HG02623 (cell line): Measurements from ENCODE around the gene NSG2.
"Not testable (repeated sequence)": the region's sequence is repeated elsewhere in the genome, so short reads cannot be mapped to it uniquely, and the experiment has no call there.

Experiments used
- ATAC-seq: cut with Tn5 transposase; IDR thresholded peaks from one replicate; pipeline ENCODE4 v1.9.1; 2021; ENCODE audit warnings: moderate library complexity; ENCODE audit not compliant: unreplicated experiment

The NSG2 gene

DNA sequence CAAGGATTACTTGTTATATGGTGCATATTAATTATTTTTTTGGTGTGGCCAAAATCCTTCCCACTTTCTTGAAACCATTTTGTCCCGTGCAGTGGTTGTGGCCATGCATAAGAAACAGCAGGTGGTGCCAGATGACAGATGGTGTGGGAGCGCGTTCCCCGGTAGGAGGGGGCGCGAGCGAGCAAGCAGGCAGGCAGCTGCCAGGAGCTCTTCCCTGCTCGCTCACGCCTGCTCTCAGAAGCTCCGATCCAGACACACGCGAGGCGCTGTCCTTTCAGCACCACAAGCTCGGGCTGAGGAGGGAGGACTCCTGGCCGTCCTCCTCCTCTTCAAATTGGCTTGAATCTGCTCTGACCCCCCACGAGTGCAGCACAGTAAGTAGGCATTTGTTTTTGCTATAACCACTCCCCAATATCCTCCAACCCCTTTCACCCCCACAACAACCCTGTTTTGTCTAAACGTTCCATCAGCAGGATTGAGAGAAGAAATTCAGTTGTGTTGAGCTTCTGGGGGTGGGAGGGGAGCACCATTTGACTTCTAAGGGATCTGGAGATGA is at the start of gene NSG2:
Gene NSG2, plus strand, starts transcription at position 237 of the 556 bp plus-strand sequence. CDS start 1,050 bp downstream, outside the sequence.
- ATAC-seq = peak; percentile 87

- no peak for ATAC-seq
Observed at GRCh38 chr5:173997331-173997730, 48.2 kb upstream of the NSG2 start.

DNA sequence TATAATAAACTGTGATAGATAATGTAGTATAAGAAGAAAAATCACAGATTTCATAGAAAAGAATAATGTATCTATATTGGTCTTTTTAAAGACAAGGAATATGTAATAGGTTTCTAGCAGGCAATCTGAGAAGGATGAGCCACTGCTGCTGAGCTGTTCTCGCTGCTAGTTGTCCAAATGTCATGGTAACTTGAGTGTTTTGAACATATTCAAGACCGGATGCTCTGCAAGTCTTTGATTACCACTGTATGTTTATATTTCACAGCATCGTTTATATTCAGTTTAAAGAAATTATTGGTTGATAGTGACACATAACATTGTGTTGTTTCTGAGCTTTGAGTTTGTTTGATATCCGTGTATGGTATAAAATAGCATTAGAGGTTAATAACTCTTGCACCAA is 47.0 kb upstream of the NSG2 start:
- no peak for ATAC-seq

DNA sequence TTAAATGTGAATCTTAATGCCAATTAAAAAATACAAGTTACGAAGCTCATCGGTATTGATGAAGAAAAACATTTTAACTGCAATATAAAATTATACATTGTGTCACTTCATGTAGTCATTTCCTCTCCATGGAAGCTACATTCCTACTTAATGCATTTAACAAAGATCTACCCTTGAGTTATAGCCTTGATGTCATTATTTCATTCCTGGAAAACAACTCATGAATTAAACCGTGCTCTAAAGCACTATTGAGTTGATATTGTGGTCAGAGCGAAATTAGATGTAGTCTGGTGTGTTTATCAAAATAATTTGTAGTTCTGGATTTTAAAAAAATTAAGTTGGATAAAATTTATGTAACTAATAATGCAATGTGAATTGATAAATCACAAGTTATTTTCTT is 45.4 kb upstream of the NSG2 start:
- no peak for ATAC-seq

- no peak for ATAC-seq
Observed at GRCh38 chr5:174003795-174004194, 41.7 kb upstream of the NSG2 start.

- no peak for ATAC-seq
Observed at GRCh38 chr5:174008922-174009321, 36.6 kb upstream of the NSG2 start.

GRCh38 chr5:174010365-174010764 is 35.1 kb upstream of the NSG2 start:
- ATAC-seq = no peak

DNA sequence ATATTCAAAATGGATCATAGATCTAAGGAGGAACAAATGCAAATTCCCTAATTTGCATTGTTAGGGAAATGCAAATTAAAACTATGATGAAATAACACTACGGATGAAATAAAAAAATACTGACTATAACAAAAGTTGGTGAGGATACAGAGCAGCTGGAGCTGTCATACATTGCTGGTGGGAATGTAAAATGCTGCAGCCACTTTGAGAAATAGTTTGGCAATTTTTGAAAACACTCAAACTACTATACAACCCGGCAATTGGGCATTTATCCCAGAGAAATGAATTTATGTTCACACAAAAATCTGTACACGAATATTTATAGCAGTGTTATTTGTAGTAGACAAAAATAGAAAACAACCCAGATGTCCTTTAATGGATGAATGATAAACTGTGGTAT is 34.1 kb upstream of the NSG2 start:
- ATAC-seq = no peak

- ATAC-seq = not testable (repeated sequence)
Observed at GRCh38 chr5:174020069-174020927, 25.2 kb upstream of the NSG2 start.

GRCh38 chr5:174020928-174021304 is 24.6 kb upstream of the NSG2 start:
- no peak for ATAC-seq

DNA sequence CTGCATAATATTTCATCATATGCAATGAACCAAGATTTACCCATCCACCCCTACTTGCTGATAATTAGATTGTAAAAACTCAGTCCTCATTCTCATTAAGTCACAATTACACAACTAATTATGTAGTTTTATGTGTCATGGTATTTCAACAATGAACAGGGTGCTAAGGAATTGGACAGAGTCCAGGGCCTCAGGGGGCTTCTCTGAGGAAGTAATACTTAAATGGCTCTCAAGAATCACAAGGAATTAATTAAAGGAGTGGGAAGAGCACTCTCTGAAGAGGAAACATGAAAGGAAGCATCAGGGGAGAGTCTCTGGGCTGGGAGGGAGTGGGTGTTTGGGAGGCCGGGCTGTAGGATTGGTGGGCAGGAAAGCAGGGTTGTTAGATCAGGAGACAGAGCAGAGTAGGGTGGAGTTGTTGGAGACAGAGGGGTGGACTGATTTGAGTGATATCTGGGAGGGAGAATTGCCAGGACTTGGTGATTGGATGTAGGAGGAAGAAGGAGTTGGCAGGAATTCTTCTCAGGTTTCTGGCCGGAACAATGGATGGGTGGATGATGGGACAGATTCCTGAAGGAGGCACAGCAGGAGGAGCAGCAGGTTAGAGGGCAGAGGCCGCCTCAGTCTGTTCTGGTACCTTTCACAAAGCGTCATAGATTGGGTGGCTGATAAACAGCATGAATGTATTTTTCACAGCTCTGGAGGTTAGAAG is 23.0 kb upstream of the NSG2 start:
- ATAC-seq = no peak

GRCh38 chr5:174030286-174030685 is 15.2 kb upstream of the NSG2 start:
- ATAC-seq = no peak

DNA sequence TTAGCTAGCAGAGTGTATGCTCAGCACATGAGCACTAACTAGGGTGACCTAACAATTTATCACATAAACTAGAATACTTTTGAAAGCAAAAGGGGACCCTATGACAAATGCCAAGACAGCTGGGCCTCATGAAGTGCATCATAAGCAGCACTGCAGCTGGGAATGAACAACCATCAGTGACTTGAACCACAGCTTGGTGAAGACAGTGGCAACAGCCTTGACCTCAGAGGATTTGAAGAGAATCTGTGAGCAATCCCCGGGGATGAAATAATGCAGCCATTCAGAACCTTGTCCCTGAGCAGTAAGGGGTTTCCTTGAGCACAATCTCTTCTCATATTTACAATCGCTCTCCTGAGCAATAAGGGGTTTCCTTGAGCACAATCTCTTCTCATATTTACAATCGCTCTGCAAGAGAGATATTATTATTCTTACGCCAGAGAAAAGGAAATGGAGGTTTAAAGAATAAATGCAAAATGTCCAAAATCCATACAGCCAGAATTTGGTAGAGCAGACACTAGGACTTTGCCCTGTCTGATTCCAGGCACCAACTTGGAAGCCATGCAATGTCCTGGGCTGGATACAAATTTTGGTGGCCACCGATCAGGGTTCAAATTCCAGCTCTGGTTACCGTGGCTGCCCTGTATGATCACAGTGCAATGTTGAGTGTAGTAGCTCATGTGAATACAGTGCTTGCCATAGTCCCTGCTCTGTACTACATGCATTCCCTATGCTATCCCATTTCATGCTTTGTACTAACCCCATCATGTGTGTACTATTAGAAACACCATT is 846 bp upstream of the NSG2 start:
- ATAC-seq = no peak

GRCh38 chr5:174046558-174046957 is 1.1 kb downstream of the NSG2 start:
- no peak for ATAC-seq

DNA sequence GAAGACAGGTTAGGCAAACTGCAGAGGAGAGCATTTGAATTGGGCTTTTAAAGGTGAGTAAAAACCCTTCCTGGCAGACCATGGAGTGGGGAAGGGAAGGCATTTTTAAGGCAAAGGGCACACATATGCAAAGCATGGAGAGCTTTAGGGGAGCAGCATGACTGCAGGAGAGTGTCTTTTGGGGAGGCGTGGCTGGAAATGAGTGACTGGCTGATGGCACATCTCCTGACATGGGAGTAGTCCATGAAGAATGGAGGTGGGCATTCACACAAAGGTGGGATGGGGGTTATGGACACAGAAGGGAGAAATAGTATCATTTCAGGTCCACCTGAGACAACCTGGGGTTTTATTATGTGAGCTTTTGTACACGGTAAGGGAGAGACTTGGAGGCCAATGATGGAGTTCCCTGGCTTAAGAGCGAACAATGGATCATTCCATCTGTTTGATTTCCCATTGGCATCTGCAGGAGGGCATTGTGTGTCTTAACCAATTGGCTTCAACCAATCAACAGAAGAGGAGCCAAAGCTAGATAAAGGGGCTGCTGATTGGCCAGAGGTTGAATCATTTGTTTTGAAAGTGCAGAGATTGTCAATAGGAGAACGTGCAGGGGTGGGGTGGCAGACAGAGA is 2.1 kb downstream of the NSG2 start:
- no peak for ATAC-seq

GRCh38 chr5:174052636-174053035 is 7.1 kb downstream of the NSG2 start:
- no peak for ATAC-seq

DNA sequence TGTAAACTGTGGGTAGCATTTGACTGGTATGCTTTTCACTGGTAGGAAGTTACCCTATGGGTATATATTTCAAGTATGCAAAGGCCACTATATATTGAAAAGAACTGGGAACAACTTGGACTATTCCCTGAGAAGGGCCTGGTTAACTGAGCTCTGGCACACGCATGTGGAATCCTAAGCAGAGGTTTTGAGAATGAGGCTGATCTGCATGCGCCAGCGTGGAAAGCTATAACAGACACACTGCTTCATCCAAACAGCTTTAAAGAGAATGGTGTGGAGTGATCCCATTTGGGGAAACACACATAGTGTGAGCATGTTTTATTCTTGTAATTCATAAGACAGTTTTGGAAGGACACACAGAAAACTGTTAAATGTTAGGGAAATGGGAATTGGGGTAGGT is 8.4 kb downstream of the NSG2 start:
- no peak for ATAC-seq

GRCh38 chr5:174056064-174056847 is 10.8 kb downstream of the NSG2 start:
- ATAC-seq = no peak

- ATAC-seq = no peak
Observed at GRCh38 chr5:174057206-174057605, 11.7 kb downstream of the NSG2 start.
